Endothelial cell (in vitro differentiated cells): ENCODE data around the gene PGAM5. TPM values are rescaled to one million over a fixed set of nuclear protein-coding genes. Genes with fewer than 3 reads are reported as not detected.

Experiments
- DNase-seq: peaks from one replicate; pipeline ENCODE4 v3.0.0; 2021; ENCODE audit warnings: low spot score
- H3K27ac Mint-ChIP-seq: one replicate; pipeline ENCODE4 v1.8.0; 2021; ENCODE audit warnings: mixed read lengths, inconsistent platforms; ENCODE audit not compliant: unreplicated experiment
- H3K27me3 Mint-ChIP-seq: one replicate; pipeline ENCODE4 v1.8.0; 2021; ENCODE audit warnings: mild to moderate bottlenecking, moderate library complexity, mixed read lengths, inconsistent platforms; ENCODE audit not compliant: unreplicated experiment
- H3K36me3 Mint-ChIP-seq: one replicate; pipeline ENCODE4 v1.8.0; 2021; ENCODE audit warnings: mild to moderate bottlenecking, low read depth, mixed read lengths, inconsistent platforms; ENCODE audit not compliant: unreplicated experiment
- H3K4me1 Mint-ChIP-seq: one replicate; pipeline ENCODE4 v1.8.0; 2021; ENCODE audit warnings: mild to moderate bottlenecking, mixed read lengths, inconsistent platforms; ENCODE audit not compliant: unreplicated experiment
- H3K4me3 Mint-ChIP-seq: one replicate; pipeline ENCODE4 v1.8.0; 2021; ENCODE audit warnings: mild to moderate bottlenecking, mixed read lengths, inconsistent platforms; ENCODE audit not compliant: unreplicated experiment
- H3K9me3 Mint-ChIP-seq: one replicate; pipeline ENCODE4 v1.8.0; 2021; ENCODE audit warnings: mixed read lengths, inconsistent platforms; ENCODE audit not compliant: unreplicated experiment
- total RNA-seq: library from RNA; stranded (reverse); fragmentation: NEBNext Ultra II Directional; extraction: Animal tissue kit (Norgen Biotek cat#: 25700); gene quantifications from one replicate; pipeline ENCODE4 v1.2.1, GENCODE V29; 2021; ENCODE audit not compliant: unreplicated experiment
- TF ChIP-seq, protein P1 (sequence below): fragments of 200-600 bp; sonication (generic); IDR thresholded peaks from one replicate; pipeline ENCODE4 v1.5.0; 2021; ENCODE audit warnings: antibody characterized with exemption; ENCODE audit not compliant: unreplicated experiment

PGAM5 gene
- total RNA-seq, 1 donor from 2014 or later, result 43.9 TPM

DNA sequence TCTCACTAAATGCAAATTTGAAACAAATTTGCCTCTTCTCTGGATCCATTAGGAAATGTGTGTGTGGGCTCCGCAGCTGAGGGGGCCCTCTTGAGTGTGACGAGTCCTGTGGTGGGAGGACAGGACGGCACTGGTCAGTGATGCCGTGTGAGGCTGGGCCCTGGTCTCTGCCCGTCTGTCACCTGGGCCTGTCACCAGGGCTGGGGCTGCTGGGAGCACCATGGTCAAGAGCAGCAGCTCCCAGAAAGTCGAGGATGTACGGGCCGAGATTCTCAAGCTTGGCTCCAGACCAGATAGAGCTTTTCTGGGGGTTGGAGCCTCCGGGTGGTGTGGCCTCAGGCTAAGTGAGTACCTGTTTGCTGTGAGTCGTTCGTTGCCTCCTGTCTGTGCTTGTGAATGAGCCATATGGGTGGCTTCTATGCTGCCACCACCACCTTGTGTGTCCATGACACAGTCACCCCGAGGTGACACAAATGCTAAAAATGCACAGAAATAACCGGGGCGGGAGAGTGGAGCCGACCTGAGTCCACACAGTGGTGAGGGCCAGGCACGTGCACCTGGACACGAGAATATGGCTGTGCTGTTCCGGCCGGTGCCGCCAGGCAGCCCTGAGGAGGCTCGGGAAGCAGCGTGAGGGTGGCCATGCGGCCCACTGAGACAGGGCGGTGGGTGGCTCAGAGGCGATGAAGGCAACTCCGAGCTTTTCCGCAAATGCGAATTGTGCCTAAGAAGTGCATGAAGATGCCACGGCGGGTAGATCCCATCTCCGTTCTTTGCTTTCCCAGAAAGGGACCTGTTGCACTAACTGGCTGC lies 8.7 kb downstream of the PGAM5 start:
- Mint-ChIP-seq H3K36me3 (peaks cover 34% of the 10 kb centered on the region), H3K9me3 (no peaks in the 10 kb centered on the region), H3K27me3 (peaks cover 14% of the 10 kb centered on the region), H3K4me1 (no peaks in the 10 kb centered on the region), H3K4me3 (no peak overlapping the region), H3K27ac (no peak overlapping the region)
- TF ChIP-seq, protein P1, sequence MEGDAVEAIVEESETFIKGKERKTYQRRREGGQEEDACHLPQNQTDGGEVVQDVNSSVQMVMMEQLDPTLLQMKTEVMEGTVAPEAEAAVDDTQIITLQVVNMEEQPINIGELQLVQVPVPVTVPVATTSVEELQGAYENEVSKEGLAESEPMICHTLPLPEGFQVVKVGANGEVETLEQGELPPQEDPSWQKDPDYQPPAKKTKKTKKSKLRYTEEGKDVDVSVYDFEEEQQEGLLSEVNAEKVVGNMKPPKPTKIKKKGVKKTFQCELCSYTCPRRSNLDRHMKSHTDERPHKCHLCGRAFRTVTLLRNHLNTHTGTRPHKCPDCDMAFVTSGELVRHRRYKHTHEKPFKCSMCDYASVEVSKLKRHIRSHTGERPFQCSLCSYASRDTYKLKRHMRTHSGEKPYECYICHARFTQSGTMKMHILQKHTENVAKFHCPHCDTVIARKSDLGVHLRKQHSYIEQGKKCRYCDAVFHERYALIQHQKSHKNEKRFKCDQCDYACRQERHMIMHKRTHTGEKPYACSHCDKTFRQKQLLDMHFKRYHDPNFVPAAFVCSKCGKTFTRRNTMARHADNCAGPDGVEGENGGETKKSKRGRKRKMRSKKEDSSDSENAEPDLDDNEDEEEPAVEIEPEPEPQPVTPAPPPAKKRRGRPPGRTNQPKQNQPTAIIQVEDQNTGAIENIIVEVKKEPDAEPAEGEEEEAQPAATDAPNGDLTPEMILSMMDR, result no peak
- no peak for DNase-seq

DNA sequence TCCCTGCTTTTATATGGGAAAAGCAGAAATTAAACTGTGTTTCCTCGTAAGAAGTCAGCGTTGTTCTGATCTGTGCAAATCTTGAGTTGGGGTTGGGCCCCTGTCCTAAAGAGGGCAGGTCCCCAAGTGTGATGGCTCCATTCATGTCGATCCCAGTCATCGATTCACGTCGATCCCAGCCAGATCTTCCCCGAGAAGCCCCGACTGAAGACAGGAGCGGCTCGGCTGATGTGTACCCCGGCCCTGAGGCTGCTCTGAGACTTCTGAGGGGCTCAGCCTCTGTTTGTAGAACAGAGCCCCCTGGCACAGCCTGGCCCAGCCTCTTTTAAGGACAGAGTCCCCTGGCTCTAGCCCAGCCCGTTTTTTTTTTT lies 9.3 kb downstream of the PGAM5 start:
- Mint-ChIP-seq H3K4me1 (no peaks in the 10 kb centered on the region), H3K4me3 (no peak overlapping the region), H3K27ac (no peak overlapping the region), H3K27me3 (peaks cover 15% of the 10 kb centered on the region), H3K9me3 (no peaks in the 10 kb centered on the region), H3K36me3 (peaks cover 30% of the 10 kb centered on the region)
- no peak for DNase-seq
- TF ChIP-seq, protein P1, result no peak

DNA sequence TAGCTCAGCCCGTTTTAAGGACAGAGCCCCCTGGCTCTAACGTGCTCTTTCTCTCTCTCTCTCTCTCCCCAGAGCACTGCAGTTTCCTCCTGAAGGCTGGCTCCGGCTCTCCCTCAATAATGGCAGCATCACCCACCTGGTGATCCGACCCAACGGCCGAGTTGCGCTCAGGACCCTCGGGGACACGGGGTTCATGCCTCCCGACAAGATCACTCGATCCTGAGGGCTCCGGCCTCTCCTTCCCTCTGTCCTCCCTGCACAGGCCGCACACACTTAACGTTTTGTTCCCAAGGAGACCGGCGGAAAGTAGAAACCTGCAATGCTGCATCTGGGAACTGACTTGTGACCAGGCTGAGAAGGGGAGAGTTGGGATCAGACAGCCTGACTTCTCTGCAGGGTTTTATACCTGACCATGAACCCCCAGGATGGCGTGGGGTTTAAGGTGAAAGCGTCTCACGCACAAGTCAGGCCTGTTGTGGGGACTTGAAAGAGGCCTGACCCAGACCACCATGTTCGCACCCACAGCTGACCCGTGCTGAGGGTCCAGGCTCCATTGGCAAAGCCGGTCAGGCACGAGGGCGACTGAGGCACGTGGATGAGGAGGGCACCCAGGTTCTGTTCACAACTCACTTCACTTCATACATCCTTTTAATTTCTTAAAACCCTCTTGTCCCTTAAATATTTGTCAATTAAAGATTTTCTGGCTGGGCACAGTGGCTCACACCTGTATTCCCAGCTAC lies 10.1 kb downstream of the PGAM5 start:
- Mint-ChIP-seq H3K27ac (peak overlapping the region; percentile 75), H3K4me1 (no peaks in the 10 kb centered on the region), H3K36me3 (peaks cover 37% of the 10 kb centered on the region)

DNA sequence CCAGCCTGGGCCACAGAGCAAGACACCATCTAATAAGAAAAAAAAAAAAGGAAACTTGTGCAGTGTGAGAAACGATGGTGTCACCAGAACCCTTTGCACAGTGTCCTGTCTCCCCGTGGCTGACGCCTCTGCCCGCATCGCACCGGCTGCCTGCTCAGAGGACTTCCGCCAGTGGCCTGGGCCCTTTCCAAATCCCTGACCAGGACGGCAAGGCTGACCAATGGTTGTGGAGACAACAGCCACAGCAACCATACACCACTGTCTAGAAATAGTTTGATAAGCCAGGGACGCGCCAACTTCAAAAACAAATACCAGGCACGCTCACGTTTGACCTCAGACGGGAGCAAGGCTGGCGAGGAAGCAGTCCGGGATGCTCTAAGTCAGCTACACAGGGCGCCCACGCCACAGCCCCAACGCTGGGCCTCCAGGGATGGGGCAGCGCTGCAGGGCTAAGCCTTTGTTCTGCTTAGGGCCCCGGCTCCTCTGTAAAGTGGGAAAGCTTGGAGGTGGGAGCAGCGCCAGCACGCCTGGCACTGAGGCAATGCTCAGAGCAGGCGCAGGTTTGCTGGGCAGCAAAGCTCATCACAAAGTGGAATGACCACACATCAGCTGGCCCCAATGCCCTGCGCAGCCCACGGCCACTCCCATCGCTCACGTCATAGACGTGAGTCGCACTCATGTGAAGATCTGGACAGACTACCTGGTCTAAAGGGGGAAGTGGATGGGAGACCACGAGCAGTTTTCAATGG lies 12.5 kb downstream of the PGAM5 start:
- Mint-ChIP-seq H3K27ac (no peak overlapping the region), H3K36me3 (peaks cover 50% of the 10 kb centered on the region)

More for the DNA sequence above, 10.1 kb downstream of the PGAM5 start:
- no peak overlapping the region for H3K4me3 Mint-ChIP-seq
- TF ChIP-seq, protein P1, result no peak
- no peak for DNase-seq
- H3K9me3 Mint-ChIP-seq, result no peaks in the 10 kb centered on the region
- peaks cover 15% of the 10 kb centered on the region for H3K27me3 Mint-ChIP-seq

More for the DNA sequence above, 12.5 kb downstream of the PGAM5 start:
- H3K9me3 Mint-ChIP-seq, result no peaks in the 10 kb centered on the region
- TF ChIP-seq, protein P1, result no peak
- H3K27me3 Mint-ChIP-seq, result peaks cover 12% of the 10 kb centered on the region
- no peak for DNase-seq
- H3K4me1 Mint-ChIP-seq, result no peaks in the 10 kb centered on the region
- no peak overlapping the region for H3K4me3 Mint-ChIP-seq
